Dedifferentiated amniotic fluid mesenchymal stem cell (primary cell): ENCODE measurements around the gene FCGR1A.
"Not testable (repeated sequence)": the region's sequence is repeated elsewhere in the genome, so short reads cannot be mapped to it uniquely, and the experiment has no call there.

Source experiments
- DNase-seq: peaks from one replicate; pipeline ENCODE4 v3.0.0-alpha.2; 2016; ENCODE audit errors: extremely low spot score

FCGR1A gene

DNA sequence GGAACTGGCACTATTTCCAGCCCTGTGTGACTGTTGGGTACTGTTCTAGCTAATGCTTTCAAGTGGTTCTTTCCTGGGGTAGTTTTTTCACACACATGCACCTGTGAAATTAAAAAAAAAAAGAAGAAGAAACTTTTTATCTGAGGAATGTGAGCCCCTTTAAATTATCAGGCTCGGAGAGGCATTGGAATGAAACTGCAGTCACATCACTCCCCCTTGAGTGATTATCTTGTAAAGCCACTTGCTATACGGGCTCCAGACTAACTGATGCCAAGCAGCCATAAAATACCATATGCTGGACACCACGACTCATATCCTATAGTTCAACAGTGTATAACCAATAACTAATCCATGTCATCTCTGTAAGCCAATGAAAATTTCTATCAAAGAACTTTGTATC lies 5.4 kb upstream of the FCGR1A start:
- DNase-seq: not testable (repeated sequence)

DNA sequence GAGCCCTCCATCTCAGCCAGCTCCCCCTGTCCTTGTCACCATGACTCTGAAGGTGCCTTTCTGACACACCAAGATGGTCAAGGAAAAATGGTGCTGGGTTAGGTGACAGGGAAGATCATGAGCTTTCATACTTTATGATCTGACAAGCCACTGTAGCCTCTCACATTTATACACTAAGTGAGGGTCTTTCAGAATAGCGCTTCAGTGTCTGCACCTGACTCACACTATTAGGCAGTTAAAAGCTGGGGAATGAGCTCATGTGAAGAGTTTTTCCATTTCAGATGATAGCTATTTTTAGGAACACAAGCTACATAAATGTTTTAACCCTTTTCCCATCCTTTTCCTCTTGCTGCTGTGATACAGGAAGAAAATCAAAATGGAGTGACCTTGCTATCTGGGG lies 4.2 kb upstream of the FCGR1A start:
- not testable (repeated sequence) for DNase-seq

DNA sequence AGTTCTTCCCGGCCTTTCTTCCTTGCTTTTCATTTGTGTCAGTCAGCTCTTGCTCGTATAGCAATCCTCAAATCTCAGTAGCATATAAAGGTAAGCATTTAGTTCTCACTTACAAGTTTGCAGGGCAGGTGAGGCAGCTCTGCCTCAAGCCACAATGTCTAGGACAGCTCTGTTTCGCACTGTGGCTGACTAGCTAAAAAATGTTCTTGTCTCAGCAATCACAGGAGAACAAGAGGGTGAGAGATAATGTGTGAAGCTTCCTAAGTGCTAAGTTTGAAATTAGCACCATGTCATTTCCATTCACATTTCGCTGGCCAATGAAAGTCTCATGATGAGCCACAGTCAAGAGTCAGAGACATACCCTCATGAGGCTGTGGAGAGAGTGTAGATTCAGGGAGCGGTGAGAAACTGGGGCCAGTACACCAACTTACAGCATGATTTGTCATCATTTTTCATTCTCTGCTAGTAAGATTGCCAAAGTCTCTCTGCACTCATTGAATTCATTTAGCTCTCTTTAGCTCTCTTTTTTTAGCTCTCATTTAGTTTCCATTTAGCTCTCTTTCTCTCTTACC lies 995 bp upstream of the FCGR1A start:
- DNase-seq: not testable (repeated sequence)

DNA sequence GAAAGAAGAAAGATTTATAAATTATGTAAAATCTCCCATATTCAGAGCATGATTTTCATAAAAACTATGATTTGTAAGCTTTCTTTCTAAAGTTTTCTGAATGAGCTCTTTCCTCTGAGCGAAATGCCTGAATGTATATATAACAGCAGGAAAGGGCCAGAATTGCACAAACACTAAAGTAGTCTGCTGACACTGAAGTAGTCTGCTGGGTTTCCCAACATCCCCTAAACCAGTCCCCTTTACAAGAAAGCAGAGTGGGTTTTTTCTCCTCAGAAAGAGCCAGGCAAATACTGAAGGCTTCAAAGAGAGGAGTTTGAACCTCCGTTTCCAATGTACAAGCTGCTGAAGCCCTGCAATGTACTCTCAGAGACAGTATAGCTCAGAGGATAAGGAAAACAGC lies 795 bp downstream of the FCGR1A start:
- DNase-seq: not testable (repeated sequence)

DNA sequence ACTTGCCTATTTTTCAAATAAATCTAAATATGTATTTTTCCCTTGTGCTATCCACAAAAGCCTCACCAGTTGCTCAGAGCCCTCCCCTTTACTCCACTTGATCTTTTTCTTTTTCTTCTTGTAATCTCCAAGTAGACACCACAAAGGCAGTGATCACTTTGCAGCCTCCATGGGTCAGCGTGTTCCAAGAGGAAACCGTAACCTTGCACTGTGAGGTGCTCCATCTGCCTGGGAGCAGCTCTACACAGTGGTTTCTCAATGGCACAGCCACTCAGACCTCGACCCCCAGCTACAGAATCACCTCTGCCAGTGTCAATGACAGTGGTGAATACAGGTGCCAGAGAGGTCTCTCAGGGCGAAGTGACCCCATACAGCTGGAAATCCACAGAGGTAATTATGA lies 1.4 kb downstream of the FCGR1A start:
- not testable (repeated sequence) for DNase-seq

DNA sequence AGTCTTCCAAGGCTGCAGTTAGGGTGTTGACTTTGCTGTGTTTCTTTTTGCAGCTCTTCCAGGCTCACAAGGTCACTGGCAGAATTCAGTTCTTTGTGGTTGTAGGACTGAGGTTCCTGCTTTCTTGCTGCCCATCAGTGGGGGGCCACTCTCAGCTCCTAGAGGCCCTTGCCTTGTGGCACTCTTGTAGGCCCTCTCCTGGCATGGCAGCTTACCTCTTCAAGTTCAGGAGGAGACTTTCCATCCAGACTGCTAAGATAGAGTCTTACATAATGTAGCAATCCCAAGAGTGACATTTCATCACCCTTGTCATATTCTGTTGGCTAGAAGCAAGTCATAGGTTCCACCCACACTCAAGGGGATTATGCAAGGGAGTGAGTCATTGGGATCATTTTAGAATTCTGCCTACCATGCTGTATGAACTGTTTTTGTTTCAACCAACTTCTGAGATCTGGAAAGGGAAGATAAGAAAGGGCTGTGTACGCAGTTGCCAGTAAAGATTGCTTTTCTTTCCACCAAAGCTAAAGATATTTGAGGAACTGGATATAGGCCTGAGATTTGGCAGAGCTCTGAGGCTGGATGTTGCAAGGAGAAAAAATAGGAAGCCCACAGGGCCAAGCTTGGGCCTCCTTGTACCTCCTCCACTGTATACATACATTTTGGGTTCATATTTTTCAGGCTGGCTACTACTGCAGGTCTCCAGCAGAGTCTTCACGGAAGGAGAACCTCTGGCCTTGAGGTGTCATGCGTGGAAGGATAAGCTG lies 5.4 kb downstream of the FCGR1A start:
- not testable (repeated sequence) for DNase-seq

DNA sequence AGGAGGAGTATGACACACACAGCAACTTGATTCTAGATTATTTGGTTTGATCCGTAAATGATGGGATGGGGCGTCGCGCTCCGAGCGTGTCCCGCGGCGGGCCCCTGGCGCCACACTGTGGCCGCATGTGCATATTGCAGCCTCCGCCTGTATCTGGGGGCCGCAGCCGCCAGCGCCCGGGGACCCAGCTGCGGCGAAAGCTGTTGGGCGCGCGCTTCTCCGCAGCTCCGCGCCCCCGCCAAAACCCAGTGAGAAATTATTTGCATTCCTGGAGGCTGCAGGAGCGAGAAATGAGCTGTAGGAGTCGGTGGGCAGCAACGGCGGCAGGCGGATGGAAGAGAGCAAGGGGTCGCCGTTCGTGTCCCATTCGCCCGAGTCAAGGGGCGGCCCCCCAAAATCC lies 10.0 kb downstream of the FCGR1A start:
- DNase-seq: peak; percentile 13

DNA sequence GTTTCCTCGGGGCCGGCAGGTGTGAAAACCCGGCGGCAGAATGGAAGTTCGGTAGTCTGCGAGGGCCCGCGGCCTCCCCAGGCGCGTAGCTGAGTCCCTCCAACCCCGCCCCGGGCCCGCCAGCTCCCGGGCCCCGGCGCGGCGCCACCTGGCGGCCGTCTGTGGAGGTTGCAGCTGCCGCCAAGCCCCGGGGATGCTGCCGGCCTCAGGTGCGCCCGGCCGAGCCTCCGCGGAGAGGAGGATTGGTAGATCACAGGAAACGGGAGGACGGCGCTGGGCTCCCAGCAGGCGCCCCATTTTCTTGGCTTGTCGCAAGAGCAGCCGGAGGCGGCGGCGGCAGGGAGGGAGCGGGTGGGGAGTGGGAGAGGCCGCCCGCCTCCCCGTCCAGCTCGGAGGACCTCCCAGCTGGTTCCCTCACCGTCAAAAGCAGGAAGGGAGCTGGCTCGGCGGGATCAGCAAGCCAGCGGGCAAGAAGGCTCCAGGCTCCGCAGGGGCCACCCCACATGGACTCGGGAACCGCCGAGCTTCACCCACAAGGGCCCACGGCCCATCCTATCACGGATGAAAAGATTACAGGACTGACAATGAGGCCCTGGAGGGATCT lies 10.5 kb downstream of the FCGR1A start:
- peak; percentile 14 for DNase-seq

DNA sequence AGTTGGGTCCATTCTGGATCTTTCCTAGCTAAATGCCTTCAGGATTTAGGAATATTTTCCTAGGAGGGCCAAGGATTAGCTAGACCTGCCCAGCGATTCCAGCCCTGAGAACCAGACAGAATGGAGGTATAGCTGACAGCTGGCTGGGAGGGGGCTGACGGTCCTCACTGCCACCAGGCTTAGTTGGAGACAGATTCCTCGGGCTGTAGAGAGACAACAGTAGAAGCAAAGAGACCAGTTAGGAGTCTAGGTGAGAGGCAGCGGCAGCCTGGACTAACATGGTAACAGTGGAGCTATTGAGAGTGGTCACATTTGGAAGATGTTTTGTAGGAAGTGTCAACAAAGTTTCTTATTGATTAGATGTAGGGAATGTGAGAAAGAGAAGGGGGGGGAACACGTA lies 11.4 kb downstream of the FCGR1A start:
- DNase-seq: not testable (repeated sequence)

DNA sequence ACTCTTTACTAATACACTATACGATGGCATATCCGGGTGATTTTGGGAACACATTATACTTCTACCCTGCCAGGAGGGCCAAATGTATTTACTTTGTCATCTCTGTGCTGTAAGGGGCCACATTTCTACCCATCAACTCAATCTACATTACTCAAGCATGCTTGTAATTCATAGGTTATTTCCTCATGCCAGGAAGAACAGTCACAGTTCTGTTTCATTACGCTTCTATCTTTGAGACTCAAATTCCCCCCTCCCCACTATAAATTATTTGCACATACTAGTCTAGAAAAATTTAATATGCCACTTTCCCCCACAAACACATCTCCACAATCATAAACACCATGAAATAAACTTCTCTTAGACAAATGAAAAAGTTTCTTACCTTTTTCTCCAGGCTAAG lies 19.1 kb downstream of the FCGR1A start:
- not testable (repeated sequence) for DNase-seq

DNA sequence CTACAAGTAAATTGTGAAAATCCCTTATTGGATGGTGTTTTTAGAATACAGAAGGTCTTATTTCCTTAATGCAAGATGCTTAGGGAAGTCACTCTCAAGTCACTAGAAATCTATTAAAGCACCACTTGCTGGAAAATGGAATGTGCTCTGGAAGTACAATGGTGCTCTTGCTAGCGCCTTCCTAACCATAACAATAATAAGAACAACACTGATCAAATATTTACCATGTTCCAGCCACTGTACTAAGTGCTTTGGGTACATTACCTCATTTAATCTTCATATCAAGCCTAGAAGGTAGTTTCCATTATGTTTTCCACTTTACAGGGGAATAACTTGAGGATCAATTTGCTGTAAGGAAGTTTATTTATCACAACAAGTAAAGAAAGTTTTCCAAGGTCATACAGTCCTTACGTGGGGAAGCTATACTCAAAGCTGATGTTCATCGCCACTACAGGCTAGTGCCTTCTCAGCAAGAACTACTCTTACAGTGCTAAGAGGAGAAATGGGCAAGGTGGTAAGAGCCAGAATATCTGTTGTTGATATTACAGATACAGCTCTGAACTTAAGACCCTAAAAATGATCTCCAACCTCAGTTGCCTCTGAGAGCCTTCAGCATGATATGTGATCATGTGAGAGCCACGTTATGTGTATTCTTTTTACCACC lies 22.1 kb downstream of the FCGR1A start:
- not testable (repeated sequence) for DNase-seq

DNA sequence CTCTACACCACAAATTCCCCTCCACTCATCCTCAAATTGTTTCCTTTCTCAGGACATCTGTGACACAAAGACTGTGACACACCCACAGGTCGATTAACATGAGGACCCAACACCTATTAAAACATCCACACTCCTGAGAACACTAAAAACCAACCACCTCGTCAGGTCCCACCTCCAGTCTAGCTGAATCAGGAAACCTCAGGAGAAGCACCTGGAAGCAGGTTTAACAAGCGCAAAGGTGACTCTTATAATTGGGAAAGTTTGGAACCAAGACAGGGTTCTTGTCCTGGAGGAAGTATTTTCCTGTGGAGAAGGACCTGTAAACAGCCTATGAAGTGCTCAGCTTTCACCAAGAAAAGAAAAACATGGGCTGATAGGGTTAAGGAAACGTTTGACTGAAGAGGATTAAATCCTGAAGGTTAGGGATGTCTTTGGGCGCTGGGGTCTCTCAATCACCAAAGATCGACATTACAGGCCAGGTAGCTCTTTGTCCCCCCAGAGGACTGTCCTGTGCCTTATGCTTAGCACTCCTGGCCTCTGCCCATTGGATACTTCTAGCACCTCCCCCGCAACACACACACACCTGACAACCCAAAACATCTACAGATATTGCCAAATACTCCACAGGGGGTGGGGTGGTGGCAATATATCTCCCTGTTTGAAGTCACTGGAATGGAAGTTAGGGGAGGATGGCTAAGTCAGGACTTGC lies 28.4 kb downstream of the FCGR1A start:
- not testable (repeated sequence) for DNase-seq

DNA sequence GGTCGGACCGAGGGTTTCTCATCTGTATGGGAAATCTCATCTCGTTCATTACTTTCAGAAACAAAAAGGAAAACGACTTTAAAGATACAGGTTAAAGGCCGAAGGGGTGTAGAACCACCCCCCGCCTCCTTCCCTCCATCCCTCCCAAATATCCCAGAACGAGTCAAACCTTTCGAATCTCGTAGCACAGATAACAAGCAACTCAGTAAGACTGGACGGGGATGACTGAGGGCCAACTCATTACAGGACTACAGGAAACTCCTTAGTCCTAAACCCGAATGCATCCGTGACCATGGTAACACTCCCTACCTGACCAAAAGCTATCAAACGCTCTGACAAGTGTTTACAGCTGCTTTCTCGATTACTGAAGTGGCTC lies 29.0 kb downstream of the FCGR1A start:
- not testable (repeated sequence) for DNase-seq

DNA sequence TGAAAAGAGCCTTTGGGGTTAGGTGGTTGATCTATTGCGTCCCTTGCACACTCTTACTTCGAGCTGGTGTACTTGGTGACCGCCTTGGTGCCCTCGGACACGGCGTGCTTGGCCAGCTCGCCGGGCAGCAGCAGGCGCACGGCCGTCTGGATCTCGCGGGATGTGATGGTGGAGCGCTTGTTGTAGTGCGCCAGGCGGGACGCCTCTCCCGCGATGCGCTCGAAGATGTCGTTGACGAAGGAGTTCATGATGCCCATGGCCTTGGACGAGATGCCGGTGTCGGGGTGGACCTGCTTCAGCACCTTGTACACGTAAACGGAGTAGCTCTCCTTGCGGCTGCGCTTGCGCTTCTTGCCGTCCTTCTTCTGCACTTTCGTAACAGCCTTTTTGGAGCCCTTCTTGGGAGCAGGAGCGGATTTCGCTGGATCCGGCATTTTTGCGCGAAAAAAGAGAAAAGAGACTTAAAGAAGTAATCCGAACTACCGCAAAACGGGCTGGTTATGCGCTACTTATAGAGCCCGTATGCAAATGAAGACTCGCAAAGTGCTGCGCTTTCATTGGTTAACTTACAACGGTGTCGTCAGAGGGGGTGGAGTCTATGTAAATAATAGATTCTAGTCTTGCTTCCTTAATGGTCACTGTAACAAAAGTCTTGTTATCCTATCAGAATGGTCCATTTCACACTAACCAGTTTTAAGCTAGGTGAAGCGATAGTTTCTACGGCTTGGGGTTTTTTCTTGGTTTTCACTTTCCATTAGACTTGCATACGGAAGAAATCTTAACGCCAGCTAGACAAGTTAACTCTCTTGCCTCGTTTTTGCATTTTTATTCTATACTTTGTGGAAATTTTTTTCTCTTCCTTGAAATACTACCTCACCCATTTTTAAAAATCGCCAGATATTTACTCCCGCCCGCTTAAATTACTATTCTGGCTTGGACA lies 29.7 kb downstream of the FCGR1A start:
- peak; percentile 90 for DNase-seq

DNA sequence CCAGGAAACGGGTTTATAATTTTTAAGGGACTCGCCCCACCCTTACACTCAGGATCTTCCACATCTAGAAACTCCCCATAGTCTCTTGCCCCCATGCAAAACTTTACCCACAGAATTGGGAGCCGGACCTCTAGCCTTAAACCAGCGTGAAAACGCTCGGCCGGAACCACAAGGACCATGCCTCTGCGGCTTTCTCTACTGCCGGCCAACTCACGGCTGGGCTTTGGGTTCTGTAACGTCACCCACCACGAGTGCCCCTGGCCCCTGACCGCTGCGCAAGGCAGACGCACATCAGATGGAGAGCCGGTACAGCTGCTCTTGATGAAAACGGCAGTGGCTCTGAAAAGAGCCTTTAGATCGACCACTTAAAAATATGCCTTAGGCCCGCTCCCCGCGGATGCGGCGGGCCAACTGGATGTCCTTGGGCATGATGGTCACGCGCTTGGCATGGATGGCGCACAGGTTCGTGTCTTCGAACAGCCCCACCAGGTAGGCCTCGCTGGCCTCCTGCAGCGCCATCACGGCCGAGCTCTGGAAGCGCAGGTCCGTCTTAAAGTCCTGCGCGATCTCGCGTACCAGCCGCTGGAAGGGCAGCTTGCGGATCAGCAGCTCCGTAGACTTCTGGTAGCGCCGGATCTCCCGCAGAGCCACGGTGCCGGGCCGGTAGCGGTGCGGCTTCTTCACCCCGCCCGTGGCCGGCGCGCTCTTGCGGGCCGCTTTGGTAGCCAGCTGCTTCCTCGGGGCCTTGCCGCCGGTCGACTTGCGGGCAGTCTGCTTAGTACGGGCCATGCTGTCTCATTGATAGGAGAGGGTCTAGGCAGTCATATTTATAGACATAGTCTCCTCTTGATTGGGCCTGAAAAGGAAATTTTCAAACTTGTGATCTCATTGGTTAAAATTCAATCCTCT lies 30.7 kb downstream of the FCGR1A start:
- peak; percentile 37 for DNase-seq

DNA sequence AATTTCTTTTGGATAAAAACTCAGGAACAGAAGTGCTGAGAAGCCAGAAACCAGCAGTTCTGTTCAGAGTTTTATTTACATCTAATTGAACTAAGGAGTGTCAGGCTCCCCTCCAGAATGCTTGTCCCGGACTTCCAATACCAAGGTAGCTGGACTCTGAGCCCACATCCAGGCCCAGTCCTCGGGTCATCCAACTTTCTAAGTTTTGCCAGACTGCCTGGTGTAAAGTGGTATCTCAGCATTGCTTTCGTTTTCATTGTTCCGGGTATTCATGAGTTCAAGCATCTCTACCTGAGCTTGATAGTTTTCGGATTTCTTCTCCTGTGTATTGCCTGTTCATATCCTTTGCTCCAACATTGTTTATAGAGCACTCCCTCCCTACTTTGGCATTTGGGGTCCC lies 37.9 kb downstream of the FCGR1A start:
- DNase-seq: not testable (repeated sequence)

DNA sequence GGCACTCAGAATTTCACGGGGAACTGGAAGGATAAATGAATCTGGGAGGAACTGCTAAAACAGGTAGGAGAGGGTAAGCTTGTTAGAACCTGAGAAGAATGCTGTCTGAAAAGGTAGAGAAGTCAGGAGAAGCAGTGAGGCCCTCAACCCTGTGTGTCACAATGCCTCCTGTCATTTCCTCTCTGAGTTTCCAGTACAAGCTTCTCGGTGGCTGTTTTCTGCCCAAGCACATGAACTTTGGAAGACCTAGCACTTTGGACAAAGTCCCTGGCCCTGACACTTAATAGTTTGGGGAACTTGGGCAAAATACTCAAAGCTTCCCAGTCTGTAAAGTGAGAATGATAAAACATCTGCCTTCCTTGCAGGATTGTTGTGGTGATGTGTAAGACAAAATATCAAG lies 44.1 kb downstream of the FCGR1A start:
- DNase-seq: not testable (repeated sequence)

DNA sequence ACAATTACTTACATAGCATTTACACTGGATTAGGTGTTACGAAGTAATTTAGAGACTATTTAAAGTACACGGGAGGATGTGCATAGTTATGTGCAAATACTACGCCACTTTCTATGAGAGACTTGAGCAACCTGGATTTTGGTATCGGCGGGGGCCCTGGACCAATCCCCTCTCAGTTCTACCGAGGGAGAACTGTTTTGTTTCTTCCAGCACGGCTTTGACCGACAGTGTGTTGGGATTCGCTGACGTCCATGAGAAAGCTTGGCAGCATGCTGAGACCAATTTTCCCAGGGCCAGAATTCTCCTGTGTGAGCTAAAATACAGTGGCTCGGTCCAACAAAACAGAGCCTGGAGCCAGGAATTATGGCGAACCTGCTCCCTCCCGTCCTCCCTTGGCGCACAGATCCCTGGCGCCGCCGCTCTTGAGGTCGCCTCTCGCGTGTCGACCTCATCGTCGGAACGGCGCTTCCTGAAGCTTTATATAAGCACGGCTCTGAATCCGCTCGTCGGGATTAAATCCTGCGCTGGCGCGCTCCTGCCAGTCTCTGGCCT lies 49.3 kb downstream of the FCGR1A start:
- not testable (repeated sequence) for DNase-seq
